ENCODE measurements around the gene GPR132. TPM values are rescaled to one million over a fixed set of nuclear protein-coding genes. Genes with fewer than 3 reads are reported as not detected.

GPR132 gene
- total RNA-seq, 4 donors from 2014 or later: 2.7 to 9.0 (median 7.6) TPM

DNA sequence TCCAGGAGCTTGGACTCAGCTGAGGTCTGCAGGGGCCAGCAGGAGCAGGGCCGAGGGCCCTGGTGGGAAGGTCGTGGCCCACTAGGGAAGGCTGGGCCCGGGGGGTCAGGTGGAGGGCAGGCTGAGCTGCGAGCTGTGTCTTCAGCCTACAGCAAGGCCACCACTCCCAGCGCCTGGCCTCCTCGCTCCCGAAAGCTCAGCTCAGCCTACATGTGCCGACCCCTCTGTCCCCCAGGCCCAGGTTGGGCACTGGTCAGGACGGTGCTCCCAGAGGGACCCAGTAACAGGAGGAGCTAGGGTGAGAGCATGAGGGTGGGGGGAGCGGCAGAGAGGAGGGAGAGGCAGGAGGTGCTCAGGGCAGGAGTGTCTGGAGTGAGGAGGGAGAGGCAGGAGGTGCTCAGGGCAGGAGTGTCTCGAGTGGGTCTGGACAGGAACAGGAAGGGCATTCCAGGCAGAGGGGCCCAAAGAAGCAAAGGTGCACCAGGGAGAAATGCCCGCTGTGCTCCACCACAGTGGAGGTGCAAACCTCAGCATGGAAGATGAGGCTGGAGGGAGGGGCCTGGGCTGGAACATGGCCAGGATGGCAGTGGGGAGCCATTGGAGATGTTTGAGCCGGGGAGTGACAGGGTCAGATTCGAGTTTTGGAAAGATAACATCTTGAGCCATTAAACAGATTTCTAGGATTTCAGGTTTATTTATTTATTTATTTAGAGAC lies 29.1 kb upstream of the GPR132 start:
- TF ChIP-seq, protein P1, sequence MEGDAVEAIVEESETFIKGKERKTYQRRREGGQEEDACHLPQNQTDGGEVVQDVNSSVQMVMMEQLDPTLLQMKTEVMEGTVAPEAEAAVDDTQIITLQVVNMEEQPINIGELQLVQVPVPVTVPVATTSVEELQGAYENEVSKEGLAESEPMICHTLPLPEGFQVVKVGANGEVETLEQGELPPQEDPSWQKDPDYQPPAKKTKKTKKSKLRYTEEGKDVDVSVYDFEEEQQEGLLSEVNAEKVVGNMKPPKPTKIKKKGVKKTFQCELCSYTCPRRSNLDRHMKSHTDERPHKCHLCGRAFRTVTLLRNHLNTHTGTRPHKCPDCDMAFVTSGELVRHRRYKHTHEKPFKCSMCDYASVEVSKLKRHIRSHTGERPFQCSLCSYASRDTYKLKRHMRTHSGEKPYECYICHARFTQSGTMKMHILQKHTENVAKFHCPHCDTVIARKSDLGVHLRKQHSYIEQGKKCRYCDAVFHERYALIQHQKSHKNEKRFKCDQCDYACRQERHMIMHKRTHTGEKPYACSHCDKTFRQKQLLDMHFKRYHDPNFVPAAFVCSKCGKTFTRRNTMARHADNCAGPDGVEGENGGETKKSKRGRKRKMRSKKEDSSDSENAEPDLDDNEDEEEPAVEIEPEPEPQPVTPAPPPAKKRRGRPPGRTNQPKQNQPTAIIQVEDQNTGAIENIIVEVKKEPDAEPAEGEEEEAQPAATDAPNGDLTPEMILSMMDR (IDR thresholded peaks at IDR 0.05): no peak
- DNase-seq (ENCODE audit: low spot score): no peak
- ATAC-seq (ENCODE audit: low FRiP score): no peak

GRCh38 chr14:105093431-105094192 lies 28.4 kb upstream of the GPR132 start:
- DNase-seq (ENCODE audit: low spot score) (no peak), ATAC-seq (ENCODE audit: low FRiP score) (peak; percentile 72)

DNA sequence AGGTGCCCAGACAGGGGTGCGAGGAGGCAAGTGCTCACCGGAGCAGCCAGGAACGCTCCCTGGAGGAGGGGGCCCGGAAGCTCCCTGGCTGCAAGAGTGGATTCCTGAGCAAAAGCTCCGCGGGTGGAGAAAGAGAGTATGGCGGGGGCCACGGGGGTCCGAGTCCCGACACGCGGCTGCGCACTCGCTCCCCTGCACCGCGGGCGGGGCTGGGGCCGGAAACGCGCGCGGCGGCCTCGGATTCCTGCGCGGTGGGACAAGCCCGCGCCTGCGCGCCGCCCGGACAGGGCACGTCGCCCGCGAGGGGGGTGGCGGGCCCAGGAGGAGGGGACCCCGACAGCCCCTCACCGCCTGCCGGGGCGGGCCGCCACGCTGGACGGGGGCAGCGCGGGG lies 27.8 kb upstream of the GPR132 start:
- peak; percentile 41 for ATAC-seq (ENCODE audit: low FRiP score)
- TF ChIP-seq, protein P1 (IDR thresholded peaks at IDR 0.05): no peak
- no peak for DNase-seq (ENCODE audit: low spot score)

More at GRCh38 chr14:105093431-105094192, 28.4 kb upstream of the GPR132 start:
- TF ChIP-seq, protein P1 (IDR thresholded peaks at IDR 0.05): no peak

GRCh38 chr14:105092171-105093037 lies 27.2 kb upstream of the GPR132 start:
- ATAC-seq (ENCODE audit: low FRiP score) (no peak), DNase-seq (ENCODE audit: low spot score) (no peak)

DNA sequence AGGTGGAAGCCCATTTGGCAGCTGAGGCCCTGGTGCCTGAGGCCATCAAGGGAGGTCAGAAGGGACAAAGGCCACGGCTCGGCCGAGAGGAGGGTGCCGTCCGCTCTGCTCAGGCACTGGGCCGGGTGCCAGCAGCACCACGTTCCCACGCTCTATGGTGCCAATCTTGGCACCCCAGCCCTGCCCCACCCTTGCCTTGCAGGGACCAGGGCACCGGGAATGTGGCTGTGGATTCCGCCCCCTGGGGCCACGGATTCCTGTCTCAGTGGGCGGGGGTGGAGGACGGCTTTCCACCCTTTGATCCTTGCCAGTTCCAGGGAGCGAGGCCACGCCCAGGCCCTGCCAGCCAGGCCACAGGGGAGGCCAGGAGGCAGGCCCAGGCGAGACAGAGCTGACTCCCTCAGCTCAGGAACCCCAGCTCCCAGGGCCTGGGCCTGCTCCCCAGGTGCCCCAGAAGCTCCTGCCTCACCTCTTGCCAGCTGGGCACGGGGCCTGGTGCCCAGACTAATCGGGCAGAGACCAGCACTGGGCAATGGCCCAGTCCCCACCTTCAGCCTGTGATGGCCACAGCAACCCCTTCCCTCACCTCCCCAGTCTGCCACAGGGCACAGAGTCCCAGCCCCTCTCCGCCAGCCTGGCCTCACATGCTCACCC lies 26.4 kb upstream of the GPR132 start:
- TF ChIP-seq, protein P1 (IDR thresholded peaks at IDR 0.05): no peak
- DNase-seq (ENCODE audit: low spot score): no peak
- peak; percentile 9 for ATAC-seq (ENCODE audit: low FRiP score)

More at GRCh38 chr14:105092171-105093037, 27.2 kb upstream of the GPR132 start:
- TF ChIP-seq, protein P1 (IDR thresholded peaks at IDR 0.05): no peak

DNA sequence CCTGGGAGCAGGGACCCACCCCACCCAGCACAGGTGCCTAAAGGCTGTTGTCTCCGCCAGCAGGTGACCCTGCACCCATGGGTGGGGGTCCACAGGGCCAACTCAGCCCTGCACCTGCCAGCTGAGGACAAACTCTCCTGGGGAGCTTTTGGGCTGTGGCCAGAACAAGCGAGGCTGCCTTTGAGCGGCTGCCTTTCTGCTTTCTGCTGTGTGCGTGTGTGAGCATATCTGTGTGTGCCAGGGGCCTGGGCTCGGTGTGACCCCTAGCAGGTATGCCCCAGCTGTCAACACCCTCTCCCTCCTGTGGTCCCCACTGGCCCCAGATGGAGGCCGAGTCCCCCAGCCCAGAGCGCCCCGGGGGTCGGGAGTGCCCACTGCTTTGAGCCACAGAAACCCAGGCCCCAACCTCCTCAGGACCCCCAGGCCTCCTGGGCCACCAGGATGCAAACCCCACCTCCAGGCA lies 25.9 kb upstream of the GPR132 start:
- ATAC-seq (ENCODE audit: low FRiP score): no peak
- no peak for DNase-seq (ENCODE audit: low spot score)
- TF ChIP-seq, protein P1 (IDR thresholded peaks at IDR 0.05): no peak
